HG03025 (cell line): ENCODE measurements around the gene ERVW-1.

Experiments used
- ATAC-seq: cut with Tn5 transposase; IDR thresholded peaks from one replicate; pipeline ENCODE4 v1.9.1; 2021; ENCODE audit warnings: mild to moderate bottlenecking, moderate library complexity; ENCODE audit not compliant: unreplicated experiment, low FRiP score

ERVW-1 gene

GRCh38 chr7:92432299-92432946 is 45.3 kb downstream of the ERVW-1 start:
- no peak for ATAC-seq

GRCh38 chr7:92427193-92427592 is 50.6 kb downstream of the ERVW-1 start:
- ATAC-seq, result no peak

DNA sequence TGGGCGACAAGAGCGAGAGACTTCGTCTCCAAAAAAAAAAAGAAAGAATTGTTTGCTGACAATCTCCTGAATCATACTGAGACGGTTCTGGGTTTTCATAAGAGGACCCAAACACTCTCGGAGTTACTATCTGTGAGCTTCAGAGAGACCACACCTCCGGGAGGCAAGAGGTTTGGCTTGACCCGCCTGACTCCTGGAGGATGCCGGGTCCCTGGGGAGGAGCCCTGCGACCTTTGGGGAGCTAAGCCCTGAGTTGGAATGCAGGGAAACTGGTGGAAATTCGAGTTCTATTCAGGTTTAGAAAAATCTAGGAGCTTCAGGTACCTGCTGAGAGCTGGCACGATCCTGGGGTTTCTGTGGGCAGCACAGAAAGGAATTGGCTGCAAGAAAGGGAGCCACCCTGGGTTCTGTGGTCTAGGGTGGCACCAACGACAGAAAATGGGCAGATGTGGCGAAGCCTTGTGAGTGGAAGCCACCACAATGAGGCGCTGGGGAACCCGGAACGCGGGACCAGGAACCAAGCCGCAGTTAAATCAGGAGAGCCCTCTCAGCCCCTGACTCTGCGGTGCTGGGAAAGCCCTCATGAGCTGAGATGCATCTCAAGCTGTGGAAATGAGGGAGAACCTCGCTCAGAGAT is 52.3 kb downstream of the ERVW-1 start:
- no peak for ATAC-seq

- ATAC-seq, result no peak
These were observed 54.0 kb downstream of the ERVW-1 start for GRCh38 chr7:92423710-92424131.

DNA sequence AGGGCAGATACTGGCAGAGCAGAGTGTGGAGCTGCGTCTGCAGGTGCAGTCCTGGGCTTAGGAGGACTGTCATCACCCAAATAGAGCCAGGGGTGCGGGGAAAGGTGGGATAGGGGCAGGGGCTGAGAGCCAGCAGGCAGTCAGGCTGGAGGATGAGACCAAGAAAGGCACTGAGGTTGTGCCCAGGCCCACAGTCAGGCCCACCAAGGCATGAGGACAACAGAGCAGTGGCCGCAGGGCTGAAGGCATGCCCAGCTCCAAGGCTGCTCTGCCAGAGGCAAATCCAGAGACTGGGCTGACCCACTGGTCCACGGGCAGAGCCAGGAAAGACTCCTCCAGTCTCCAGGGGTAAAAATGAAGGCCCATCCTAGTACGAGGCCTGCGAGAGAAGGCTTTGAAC is 54.8 kb downstream of the ERVW-1 start:
- no peak for ATAC-seq

DNA sequence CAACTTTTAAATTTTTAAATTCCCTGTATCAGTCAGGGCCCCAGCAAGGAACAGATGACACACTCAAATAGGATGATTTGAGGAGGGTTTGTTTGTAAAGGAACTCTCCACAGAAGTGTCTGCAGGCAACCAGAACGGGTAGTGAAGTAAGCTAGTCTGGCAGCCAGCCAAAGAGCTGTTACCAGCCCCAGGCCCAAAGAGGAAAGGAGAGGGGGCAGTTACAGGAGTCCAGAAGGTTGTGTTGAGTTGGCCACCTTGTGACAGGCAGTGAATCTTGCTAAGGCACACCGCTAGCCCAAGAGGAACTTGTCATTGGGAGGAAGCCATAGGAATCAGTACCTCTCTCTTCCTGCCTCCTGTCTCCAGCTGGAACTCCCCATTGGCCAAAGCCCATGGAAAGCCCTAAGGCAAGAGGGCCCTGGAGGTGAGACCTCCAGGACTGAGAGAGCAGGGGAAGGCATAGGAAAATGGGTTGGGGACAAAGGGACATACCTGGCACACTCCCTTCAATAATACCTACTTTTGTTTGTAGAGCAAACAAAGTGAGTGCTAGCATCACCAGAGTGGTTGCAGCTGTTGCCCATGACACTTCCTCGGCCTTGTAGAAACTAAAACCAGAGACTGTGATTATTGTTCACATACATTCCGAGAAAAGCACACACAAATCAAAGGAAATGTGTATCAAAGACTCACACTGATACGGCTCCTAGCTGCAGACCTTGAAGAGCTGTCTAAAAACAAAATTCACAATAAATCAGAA is 55.9 kb downstream of the ERVW-1 start:
- ATAC-seq, result no peak
